ENCODE measurements around the gene PRPF40B. TPM values are rescaled to one million over a fixed set of nuclear protein-coding genes. Genes with fewer than 3 reads are reported as not detected.

The PRPF40B gene
- total and polyA plus RNA-seq, 12 donors: 7.2 to 125 (median 24.8) TPM

- no peak for DNase-seq
- Histone ChIP-seq H3K9me3 (replicated peaks in 1 of 3) (no peaks in the 10 kb centered on the region), H3K27ac (no peak overlapping the region), H3K4me1 (replicated peaks in 1 of 2) (peaks cover under 1 to 23% of the 10 kb centered on the region in 2 donors), H3K27me3 (no peaks in the 10 kb centered on the region), H3K36me3 (replicated peaks in 1 of 2) (peaks cover 0 to 14% of the 10 kb centered on the region in 2 donors), H3K4me3 (no peak overlapping the region)
- TF ChIP-seq POLR2A (IDR thresholded peaks at IDR 0.05): no peak
- no peak for TF ChIP-seq CTCF (IDR thresholded peaks at IDR 0.05)
- intact Hi-C loops (cut with DNase I): no loop called here
- 94 to 96% (median 95%) methylated on average over 13 of the region's 13 CpGs for WGBS, 4 donors
Measured at GRCh38 chr12:49658276-49658675, 34.9 kb downstream of the PRPF40B start.

GRCh38 chr12:49659753-49660152 is 36.4 kb downstream of the PRPF40B start:
- Histone ChIP-seq H3K4me3 (no peak overlapping the region), H3K36me3 (replicated peaks in 1 of 2) (peaks cover 0 to 7% of the 10 kb centered on the region in 2 donors), H3K27ac (peak overlapping the region in 2 of 5 donors; percentile 34 to 66), H3K9me3 (replicated peaks in 1 of 3) (no peaks in the 10 kb centered on the region), H3K4me1 (replicated peaks in 1 of 2) (peaks cover 13 to 38% of the 10 kb centered on the region in 2 donors), H3K27me3 (no peaks in the 10 kb centered on the region)
- DNase-seq: no peak
- intact Hi-C loops (cut with DNase I): no loop called here
- TF ChIP-seq CTCF (IDR thresholded peaks at IDR 0.05): no peak
- no peak for TF ChIP-seq POLR2A (IDR thresholded peaks at IDR 0.05)
- WGBS, 4 donors: 40 to 50% (median 43%) methylated on average over 1 of the region's 1 CpG

GRCh38 chr12:49661191-49661590 is 37.8 kb downstream of the PRPF40B start:
- peaks cover 13 to 45% of the 10 kb centered on the region in 2 donors for H3K4me1 ChIP-seq (replicated peaks in 1 of 2)
- no peaks in the 10 kb centered on the region for H3K27me3 ChIP-seq
- WGBS, 4 donors: 79 to 85% (median 84%) methylated on average over 3 of the region's 3 CpGs
- H3K27ac ChIP-seq: peak overlapping the region in 2 of 5 donors; percentile 7 to 95
- intact Hi-C loops (cut with DNase I): no loop called here
- TF ChIP-seq POLR2A (IDR thresholded peaks at IDR 0.05): no peak
- TF ChIP-seq CTCF (IDR thresholded peaks at IDR 0.05): no peak
- no peak overlapping the region for H3K4me3 ChIP-seq
- no peak for DNase-seq
- peaks cover 0 to 7% of the 10 kb centered on the region in 2 donors for H3K36me3 ChIP-seq (replicated peaks in 1 of 2)
- H3K9me3 ChIP-seq (replicated peaks in 1 of 3): no peaks in the 10 kb centered on the region

- H3K4me3 ChIP-seq: no peak overlapping the region
- H3K9me3 ChIP-seq (replicated peaks in 1 of 3): no peaks in the 10 kb centered on the region
- peaks cover 0 to 6% of the 10 kb centered on the region in 2 donors for H3K36me3 ChIP-seq (replicated peaks in 1 of 2)
- no peaks in the 10 kb centered on the region for H3K27me3 ChIP-seq
- peaks cover 13 to 50% of the 10 kb centered on the region in 2 donors for H3K4me1 ChIP-seq (replicated peaks in 1 of 2)
- no peak for DNase-seq
- TF ChIP-seq CTCF (IDR thresholded peaks at IDR 0.05) (no peak), POLR2A (IDR thresholded peaks at IDR 0.05) (no peak)
- peak overlapping the region in 2 of 5 donors; percentile 7 to 95 for H3K27ac ChIP-seq
- intact Hi-C loops (cut with DNase I): no loop called here
- WGBS, 4 donors: 83 to 92% (median 88%) methylated on average over 3 of the region's 3 CpGs
Measured at GRCh38 chr12:49661746-49662145, 38.4 kb downstream of the PRPF40B start.

Data from adrenal gland (tissue), 12 donors.